A673 (cell line): ENCODE results near the gene EMX1. TPM values are rescaled to one million over a fixed set of nuclear protein-coding genes. Genes with fewer than 3 reads are reported as not detected.

ENCODE experiments used
- BruUV-seq: library from RNA; stranded (reverse); fragments of 400-500 nt; replicated peaks from 2 replicates; lab custom pipeline; 2021; lab: Mats Ljungman, UMichigan
- CTCF ChIA-PET: fragments of 300-600 bp; sonication (Branson Sonifier 250); formaldehyde crosslinking; loops from one replicate; lab custom pipeline; 2022; ENCODE audit warnings: antibody characterized with exemption; lab: Charles Lee
- POLR2A ChIA-PET: fragments of 300-600 bp; sonication (Branson Sonifier 250); formaldehyde crosslinking; loops from one replicate; lab custom pipeline; 2022; ENCODE audit warnings: antibody characterized with exemption; ENCODE audit not compliant: low non-redundant PET; lab: Charles Lee
- DNase-seq: peaks from one replicate; pipeline ENCODE4 v3.0.0-alpha.2; 2015; ENCODE audit warnings: low spot score
- H3K27ac ChIP-seq: fragments of 200-600 bp; sonication (generic); 2 replicates; pipeline ENCODE4 v1.5.1; 2016; ENCODE audit warnings: mixed run types, low read depth, mild to moderate bottlenecking, mixed read lengths, antibody characterized with exemption, low read length; ENCODE audit not compliant: poor library complexity, severe bottlenecking
- H3K27me3 ChIP-seq: fragments of 200-600 bp; sonication (generic); replicated peaks from 2 replicates; pipeline ENCODE4 v1.6.1; 2017; ENCODE audit warnings: mixed run types, low read depth, mild to moderate bottlenecking, mixed read lengths, antibody characterized with exemption, low read length; ENCODE audit not compliant: insufficient read depth, poor library complexity
- H3K36me3 ChIP-seq: fragments of 200-600 bp; sonication (generic); 2 replicates; pipeline ENCODE4 v1.6.1; 2016; ENCODE audit warnings: mixed run types, mild to moderate bottlenecking, mixed read lengths, antibody characterized with exemption, low read length; ENCODE audit not compliant: insufficient read depth, poor library complexity, severe bottlenecking
- H3K4me1 ChIP-seq: fragments of 200-600 bp; sonication (generic); 2 replicates; pipeline ENCODE4 v1.6.1; 2017; ENCODE audit warnings: mixed run types, mild to moderate bottlenecking, mixed read lengths, antibody characterized with exemption, low read length; ENCODE audit not compliant: insufficient read depth, poor library complexity, severe bottlenecking
- H3K4me3 ChIP-seq: fragments of 200-600 bp; sonication (generic); 2 replicates; pipeline ENCODE4 v1.5.1; 2016; ENCODE audit warnings: low read depth, mixed run types, mild to moderate bottlenecking, mixed read lengths, low read length; ENCODE audit not compliant: poor library complexity, severe bottlenecking
- H3K9me3 ChIP-seq: fragments of 200-600 bp; sonication (generic); 2 replicates; pipeline ENCODE4 v1.6.1; 2016; ENCODE audit warnings: mixed run types, low read depth, mild to moderate bottlenecking, mixed read lengths, antibody characterized with exemption, low read length; ENCODE audit not compliant: poor library complexity, severe bottlenecking
- CTCF ChIP-seq: fragments of 300-800, 200-600 bp; sonication (generic); conservative IDR thresholded peaks from 2 replicates; pipeline ENCODE4 v1.5.1; 2017; ENCODE audit warnings: low read depth, mild to moderate bottlenecking, antibody characterized with exemption, low read length, moderate library complexity, mixed read lengths
- EZH2 ChIP-seq: fragments of 200-600 bp; sonication (generic); IDR thresholded peaks from 2 replicates; pipeline ENCODE4 v1.6.1; 2017; ENCODE audit warnings: borderline replicate concordance, low read depth, mild to moderate bottlenecking, mixed read lengths, antibody characterized with exemption, low read length; ENCODE audit not compliant: poor library complexity, severe bottlenecking
- intact Hi-C: fragments of 100-400 bp; cut with micrococcal nuclease; formaldehyde crosslinking; loops from one replicate; pipeline ENCODE4 v1.10.0; 2022; ENCODE audit not compliant: unreplicated experiment
- total RNA-seq: library from RNA; stranded (reverse); gene quantifications from 2 replicates; pipeline ENCODE4 v1.2.3, GENCODE V29; 2021

Gene EMX1
- total RNA-seq, 1 experiment from 2014 or later = not detected

- Histone ChIP-seq H3K36me3 (no peaks in the 10 kb centered on the region), H3K4me3 (no peak overlapping the region), H3K9me3 (no peaks in the 10 kb centered on the region), H3K27ac (no peak overlapping the region), H3K4me1 (no peaks in the 10 kb centered on the region), H3K27me3 (no peaks in the 10 kb centered on the region)
- no TSS peak for BruUV-seq
- no peak for DNase-seq
- intact Hi-C loops = no loop called here
- ChIA-PET CTCF (no interaction called here), POLR2A (no interaction called here)
- TF ChIP-seq EZH2 (no peak), CTCF (no peak)
Observed at GRCh38 chr2:72953528-72953927, 36.2 kb downstream of the EMX1 start.

GRCh38 chr2:72953976-72954375 lies 36.7 kb downstream of the EMX1 start:
- H3K27me3 ChIP-seq = no peaks in the 10 kb centered on the region
- no peaks in the 10 kb centered on the region for H3K4me1 ChIP-seq
- no peak overlapping the region for H3K4me3 ChIP-seq
- ChIA-PET POLR2A (no interaction called here), CTCF (no interaction called here)
- no peak for TF ChIP-seq EZH2
- TF ChIP-seq CTCF = no peak
- no peaks in the 10 kb centered on the region for H3K36me3 ChIP-seq
- no TSS peak for BruUV-seq
- no peak for DNase-seq
- intact Hi-C loops = no loop called here
- H3K27ac ChIP-seq = no peak overlapping the region
- no peaks in the 10 kb centered on the region for H3K9me3 ChIP-seq

- no peaks in the 10 kb centered on the region for H3K36me3 ChIP-seq
- H3K4me1 ChIP-seq = no peaks in the 10 kb centered on the region
- ChIA-PET CTCF (no interaction called here), POLR2A (no interaction called here)
- BruUV-seq = no TSS peak
- H3K27ac ChIP-seq = no peak overlapping the region
- H3K9me3 ChIP-seq = no peaks in the 10 kb centered on the region
- no peak overlapping the region for H3K4me3 ChIP-seq
- TF ChIP-seq CTCF (no peak), EZH2 (no peak)
- no peaks in the 10 kb centered on the region for H3K27me3 ChIP-seq
- no peak for DNase-seq
- intact Hi-C loops = no loop called here
Observed at GRCh38 chr2:72954376-72955227, 37.3 kb downstream of the EMX1 start.
